ENCODE measurements around the gene JADE3.
A peak's percentile ranks its signal among the peaks of the same experiment; 100 is the strongest.

Gene JADE3

DNA sequence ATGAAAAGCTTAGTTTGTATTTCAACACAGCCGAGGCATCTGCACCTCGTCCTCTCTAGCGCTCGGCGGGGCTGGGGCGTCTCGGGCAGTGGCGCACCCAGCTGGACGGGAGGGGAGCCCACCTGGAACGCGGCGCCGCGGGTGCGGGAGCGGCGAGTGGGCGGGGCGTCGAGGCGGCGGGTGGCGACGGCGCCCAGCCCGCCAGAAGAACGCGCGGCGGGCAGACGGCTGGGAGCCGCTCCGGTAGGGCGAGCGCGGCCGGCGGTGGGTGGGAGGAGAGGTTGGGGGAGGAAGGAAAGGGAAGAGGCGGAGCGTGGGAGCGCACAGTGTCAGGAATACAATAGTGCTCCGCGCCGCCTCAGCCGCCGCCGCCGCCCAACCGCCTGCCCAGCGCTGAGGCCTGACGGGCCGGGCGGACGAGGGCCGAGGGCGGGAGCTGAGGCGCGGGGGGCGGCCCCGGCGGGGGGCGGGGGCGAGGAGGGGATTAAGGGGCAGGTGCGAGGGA, at the start of gene JADE3:
JADE3 (plus strand) TSS at position 324 of the 505 bp plus-strand sequence. CDS start 72,474 bp downstream, outside the sequence.
- peak; percentile 77 for DNase-seq

GRCh38 chrX:46863072-46863471, 49.1 kb upstream of the JADE3 start:
- no peak for DNase-seq

DNA sequence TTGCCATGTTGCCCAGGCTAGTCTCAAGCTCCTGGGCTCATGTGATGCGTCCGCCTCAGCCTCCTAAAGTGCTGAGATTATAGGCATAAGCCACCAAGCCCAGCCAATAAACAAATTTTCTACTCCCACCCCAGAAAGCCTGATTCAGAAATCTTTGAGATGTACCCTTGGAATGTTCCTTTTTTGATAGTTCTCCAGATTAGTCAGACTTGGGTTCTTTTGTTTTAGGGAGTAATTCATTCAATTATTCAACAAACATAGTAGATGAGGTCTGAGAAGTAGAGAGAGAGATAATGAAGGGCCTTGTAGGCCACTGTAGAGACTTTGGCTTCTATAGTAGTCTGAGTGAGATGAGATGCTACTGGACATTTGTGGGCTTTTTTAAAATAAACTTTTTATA, 47.6 kb upstream of the JADE3 start:
- no peak for DNase-seq

GRCh38 chrX:46865281-46865680, 46.9 kb upstream of the JADE3 start:
- DNase-seq = no peak

GRCh38 chrX:46866726-46867125, 45.5 kb upstream of the JADE3 start:
- no peak for DNase-seq

DNA sequence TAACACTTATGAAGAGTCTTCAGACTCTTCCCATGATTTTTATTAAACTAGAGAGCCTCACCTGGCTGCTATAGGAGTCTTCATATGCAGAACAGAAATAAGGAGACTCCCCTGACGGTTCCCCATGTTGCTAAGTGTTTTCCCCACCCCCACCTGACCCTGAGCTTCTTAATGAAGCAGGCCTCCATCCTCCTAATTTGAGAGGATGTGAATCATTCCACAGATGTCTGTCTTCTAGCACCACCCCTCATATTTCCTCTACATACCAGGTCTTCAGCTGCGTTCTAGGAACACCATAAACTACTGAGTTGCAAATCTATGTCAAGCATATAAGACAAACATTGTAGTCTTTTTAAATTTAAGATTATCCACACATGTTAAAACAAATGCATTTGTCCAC, 38.5 kb upstream of the JADE3 start:
- DNase-seq = no peak

DNA sequence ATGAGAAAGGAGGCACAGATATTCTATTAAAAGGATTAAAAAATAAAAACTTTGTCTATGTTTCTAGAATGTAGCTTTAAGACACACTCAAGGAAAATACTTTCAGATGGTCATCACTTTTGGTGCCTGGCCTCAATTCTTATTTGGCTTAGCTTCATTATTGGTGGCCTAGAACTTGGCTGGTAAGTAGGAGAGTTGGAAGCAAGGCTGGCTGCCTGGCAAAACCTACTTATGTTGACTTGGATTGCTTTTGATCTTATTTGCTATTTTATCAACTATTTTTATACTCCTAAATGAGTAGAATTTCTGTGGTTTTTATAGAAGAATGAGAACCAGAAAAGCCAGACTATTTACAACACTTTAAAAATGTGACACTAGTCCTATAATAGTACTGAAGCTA, 35.3 kb upstream of the JADE3 start:
- DNase-seq = no peak

- DNase-seq = no peak
These were observed 30.0 kb upstream of the JADE3 start for GRCh38 chrX:46882266-46882665.

DNA sequence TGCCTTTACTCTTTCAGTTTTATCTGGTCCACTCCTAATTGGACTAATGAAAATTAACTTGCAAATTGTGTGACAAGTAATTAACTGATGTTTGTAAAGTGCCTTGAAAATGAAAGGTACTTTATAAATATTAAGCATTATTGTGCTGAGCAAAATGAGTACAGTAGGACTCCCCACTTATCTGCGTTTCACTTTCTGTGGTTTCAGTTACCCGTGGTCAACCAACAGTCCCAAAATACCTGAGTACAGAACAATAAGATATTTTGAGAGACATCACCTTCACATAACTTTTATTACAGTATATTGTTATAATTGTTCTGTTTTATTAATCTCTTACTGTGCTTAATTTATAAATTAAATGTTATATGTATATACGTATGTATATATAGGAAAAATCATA, 27.4 kb upstream of the JADE3 start:
- DNase-seq = no peak

GRCh38 chrX:46898207-46898606, 14.0 kb upstream of the JADE3 start:
- DNase-seq = no peak

DNA sequence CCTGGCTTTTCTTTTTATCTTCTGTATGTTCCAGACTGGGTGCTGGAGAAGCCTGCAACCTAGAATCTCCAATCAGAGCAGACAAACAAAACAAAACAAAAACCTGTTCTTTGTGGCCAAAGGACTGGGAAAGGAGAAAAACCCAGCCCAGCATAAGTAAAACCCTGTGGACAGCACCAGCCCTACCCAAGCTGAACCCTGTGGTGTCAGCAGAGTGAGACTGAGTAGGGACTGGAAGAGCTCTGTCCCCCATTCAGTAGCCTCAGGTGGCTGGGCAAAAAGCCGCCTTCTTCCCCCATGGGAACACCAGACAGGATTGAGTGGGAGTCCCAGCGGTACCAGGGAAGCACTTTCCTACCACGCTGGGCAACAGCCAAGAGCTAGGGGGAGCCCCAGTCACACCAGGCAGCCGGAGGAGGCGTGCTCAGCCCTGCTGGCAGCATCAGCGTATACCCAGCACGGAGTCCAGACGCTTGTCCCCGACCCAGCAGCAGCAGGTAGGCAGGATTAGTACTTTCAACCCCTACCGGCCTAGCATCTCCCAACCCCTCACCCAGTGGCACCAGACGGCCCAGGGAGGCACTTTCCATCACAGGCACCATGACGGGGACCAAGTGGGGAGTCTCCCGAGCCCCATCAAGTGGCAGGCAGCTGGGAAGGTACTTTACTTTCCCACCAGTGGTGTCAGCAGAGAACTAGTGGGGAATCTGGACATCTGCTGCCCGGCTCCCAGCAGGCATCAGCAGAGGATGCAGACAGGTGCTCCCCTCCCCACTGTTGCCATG, 8.6 kb upstream of the JADE3 start:
- DNase-seq = peak; percentile 82

DNA sequence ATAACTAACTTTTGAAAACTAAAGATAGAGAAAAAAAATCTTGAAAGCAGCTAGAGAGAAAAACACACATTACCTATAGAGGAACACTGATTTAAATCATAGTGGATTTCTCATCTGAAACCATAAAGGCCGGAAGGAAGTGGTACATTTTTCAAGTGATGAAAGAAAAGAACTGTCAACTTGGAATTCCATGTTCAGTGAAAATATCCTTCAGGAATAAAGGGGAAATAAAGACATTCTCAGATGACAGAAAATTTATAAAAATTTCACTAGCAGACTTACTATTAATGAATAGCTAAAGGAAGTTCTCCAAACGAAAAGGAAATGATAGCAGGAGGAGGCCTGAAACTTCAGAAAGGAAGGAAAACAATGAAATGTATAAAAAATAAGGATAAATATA, 7.6 kb upstream of the JADE3 start:
- DNase-seq = no peak

DNA sequence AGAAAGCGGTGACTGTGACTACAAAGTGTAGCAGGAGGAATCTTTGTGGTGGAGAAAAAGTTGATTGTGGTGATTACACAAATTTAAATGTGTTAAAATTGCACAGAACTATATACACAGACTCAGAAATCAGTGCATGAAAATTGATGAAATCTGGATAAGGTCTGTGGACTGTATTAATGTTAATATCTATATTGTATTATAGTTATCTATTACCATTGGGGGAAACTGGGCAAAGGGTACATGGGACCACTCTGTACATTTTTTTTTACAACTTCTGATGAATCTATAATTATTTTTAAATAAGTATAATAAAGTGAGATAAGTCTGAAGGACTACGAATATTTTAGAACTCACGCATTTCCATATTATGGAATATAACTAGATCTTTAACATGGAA, 1.8 kb upstream of the JADE3 start:
- no peak for DNase-seq

DNA sequence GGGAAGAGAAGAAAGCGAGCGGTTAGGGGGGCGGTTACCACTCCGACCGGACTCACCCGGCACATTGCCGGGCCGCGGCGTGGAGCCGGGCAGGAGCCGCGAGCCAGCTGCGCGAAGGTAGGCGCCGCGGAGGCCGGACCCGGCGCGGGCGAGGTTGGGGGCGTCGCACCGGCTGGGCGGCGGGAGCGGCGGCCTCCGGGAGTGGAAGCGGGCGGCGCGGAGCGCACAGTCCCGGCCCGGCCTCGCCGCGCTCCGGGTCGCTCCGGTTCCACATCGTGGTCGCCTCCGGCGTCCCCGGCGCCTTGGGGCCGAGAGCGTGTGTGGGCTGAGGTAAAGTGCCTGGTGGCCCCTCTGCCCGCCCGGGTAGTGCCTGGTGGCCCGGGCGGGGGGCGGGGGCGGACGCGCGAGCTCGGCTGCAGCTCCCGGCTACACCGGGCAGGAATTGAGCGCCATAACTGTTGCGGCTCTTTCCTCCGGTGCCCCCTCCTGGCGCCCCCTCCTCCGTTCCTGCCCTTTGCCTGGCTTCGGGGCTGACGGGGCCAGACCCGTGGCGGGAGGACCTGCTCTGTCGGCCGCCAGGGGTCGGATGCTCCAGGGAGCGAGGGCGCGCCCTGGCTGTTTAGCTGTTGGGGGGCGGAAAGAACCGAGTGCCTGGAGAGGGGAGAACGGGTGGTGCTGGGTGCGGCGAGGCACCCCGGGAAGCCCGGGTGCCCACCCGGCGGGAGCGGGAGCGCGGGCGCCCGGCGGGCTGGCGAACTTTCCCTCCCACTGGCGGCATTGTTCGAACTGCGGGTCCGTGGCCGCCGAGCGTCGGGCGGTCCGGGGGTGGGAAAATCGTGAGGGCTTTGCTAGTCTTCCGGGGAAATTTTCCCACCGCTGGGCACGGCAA, 626 bp downstream of the JADE3 start:
- DNase-seq = no peak

GRCh38 chrX:46913667-46914066, 1.4 kb downstream of the JADE3 start:
- no peak for DNase-seq

GRCh38 chrX:46916273-46916672, 4.1 kb downstream of the JADE3 start:
- DNase-seq = no peak

- no peak for DNase-seq
These were observed 5.4 kb downstream of the JADE3 start for GRCh38 chrX:46917622-46918021.

- no peak for DNase-seq
These were observed 6.2 kb downstream of the JADE3 start for GRCh38 chrX:46918434-46918833.

GRCh38 chrX:46920235-46920634, 8.0 kb downstream of the JADE3 start:
- DNase-seq = no peak

- no peak for DNase-seq
These were observed 10.4 kb downstream of the JADE3 start for GRCh38 chrX:46922611-46923010.

DNA sequence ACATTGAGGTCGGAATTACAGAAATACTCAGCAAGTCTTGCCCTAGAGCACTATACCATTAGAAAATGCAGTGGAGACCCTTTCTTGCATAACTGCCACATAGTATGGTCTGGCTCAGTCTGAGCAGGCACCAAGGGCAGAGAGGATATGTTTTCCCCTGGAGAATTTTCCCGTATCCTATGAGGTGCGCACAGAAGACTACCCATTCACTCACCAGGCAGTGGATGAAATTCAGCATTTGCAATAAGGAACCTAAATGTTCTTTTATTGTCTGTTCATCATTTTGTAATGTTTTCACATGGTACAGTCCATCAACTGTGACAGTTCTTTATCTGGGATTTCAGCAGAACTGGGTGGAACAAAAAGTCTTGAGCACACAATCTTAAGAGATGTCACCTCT, 15.5 kb downstream of the JADE3 start:
- DNase-seq = no peak

DNA sequence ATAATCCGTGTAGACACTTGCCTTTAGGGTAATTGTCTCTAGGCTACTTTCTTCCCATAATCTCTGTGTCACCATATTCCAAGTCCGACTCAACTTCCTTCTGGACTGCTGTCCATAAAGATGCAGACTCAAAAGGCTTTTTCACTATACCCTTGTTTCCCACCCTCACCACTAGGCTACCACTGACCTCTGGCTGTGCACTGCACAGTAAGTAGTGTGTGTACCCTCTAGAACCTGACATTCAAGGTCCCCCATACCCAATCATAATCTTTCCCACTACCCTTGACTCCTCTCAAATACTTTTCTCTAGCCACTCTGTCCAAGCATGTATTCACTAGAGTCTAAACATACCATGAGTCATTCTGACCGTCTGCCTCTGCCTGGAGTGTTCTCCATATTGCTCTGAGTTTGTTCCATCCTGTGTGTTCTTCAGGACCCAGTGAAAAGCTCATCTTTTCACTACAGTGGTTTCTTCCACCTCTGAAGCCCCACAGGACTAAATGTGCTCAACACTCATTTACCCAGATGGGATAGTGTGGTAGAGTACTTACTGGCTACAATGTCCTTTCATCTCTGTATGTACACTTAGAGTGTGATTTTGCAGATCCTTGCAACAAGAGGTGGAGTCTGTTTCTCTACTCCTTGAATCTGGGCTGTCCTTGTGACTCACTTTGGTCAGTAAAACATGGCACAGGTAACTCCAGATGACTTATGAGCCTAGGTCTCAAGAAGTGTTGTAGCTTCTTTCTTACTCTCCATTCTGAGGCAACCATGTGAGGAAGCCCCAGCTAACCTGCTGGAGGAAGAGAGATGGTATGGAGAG, 17.4 kb downstream of the JADE3 start:
- DNase-seq = no peak

- no peak for DNase-seq
These were observed 23.1 kb downstream of the JADE3 start for GRCh38 chrX:46935295-46935694.

Measured in NCI-H2107 (cell line).